ENCODE measurements around the gene MADCAM1. TPM values are rescaled to one million over a fixed set of nuclear protein-coding genes. Genes with fewer than 3 reads are reported as not detected.

The MADCAM1 gene
- 0.59 and 0.84 TPM in 2 replicates for total RNA-seq (2021)
- percentile 15 among the genes with signal in this experiment for Bru-seq, nascent RNA
- percentile 27 among the genes with signal in this experiment for BruChase-seq, experiment 1, labeled RNA remaining after a 2-hour chase
- percentile 30 among the genes with signal in this experiment for BruChase-seq, experiment 2, labeled RNA remaining after a 6-hour chase
- long read RNA-seq, partial matches to known transcripts, result 0 of 4 reads
- long read RNA-seq, other reads (novel, unspliced or antisense), result 4 of 4 reads

DNA sequence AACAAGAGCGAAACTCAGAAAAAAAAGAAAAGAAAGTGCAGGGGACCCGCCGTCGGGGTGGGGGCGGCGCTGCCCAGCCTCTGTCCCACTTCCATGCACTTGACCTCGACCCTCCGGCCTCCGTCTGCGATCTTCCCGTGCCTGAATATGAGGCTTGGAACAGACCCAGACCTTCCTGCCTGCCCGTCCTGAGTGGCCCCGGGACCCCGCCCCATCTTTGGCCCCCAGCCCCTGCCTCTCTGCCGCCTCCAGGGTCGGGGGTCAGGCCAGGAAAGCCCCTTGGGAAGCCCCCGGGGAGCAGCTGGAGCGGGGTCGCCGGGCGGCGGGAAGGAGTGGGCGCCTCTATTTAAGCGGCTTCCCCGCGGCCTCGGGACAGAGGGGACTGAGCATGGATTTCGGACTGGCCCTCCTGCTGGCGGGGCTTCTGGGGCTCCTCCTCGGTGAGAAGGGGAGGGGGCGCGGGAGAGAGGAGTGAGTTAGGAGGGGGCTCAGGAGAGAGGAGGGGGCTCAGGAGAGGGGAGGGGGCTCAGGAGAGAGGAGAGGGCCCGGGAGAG, at the start of gene MADCAM1:
MADCAM1 (plus strand) TSS at position 375 of the 554 bp plus-strand sequence; CDS start at position 389, 14 bp downstream.
- ChIA-PET POLR2A (ENCODE audit: low non-redundant PET) (no interaction called here), CTCF (interaction anchor here (1.9 kb wide), 1 partner anchor 10 kb away, joined by 8 read pairs; no protein-coding TSS in a partner anchor)
- TF ChIP-seq EZH2 (IDR thresholded peaks at IDR 0.05; ENCODE audit: borderline replicate concordance, low read depth, low read length, poor library complexity, severe bottlenecking) (no peak), CTCF (conservative IDR thresholded peaks at IDR 0.05; ENCODE audit: low read depth, low read length) (no peak)
- DNase-seq (ENCODE audit: low spot score), result no peak
- Histone ChIP-seq H3K27ac (ENCODE audit: low read depth, low read length, poor library complexity, severe bottlenecking) (no peak within 1 kb of the TSS), H3K4me1 (ENCODE audit: insufficient read depth, low read length, poor library complexity, severe bottlenecking) (no peaks in the 10 kb centered on the region), H3K9me3 (ENCODE audit: low read depth, low read length, poor library complexity, severe bottlenecking) (no peaks in the 10 kb centered on the region), H3K36me3 (ENCODE audit: insufficient read depth, low read length, poor library complexity, severe bottlenecking) (no peaks in the 10 kb centered on the region), H3K27me3 (replicated peaks; ENCODE audit: insufficient read depth, low read depth, low read length, poor library complexity) (peaks cover 15% of the 10 kb centered on the region), H3K4me3 (ENCODE audit: low read depth, low read length, poor library complexity, severe bottlenecking) (no peak within 1 kb of the TSS)
- intact Hi-C loops (cut with micrococcal nuclease; ENCODE audit: unreplicated experiment), result no loop called here
- no TSS peak for BruUV-seq (replicated peaks)

GRCh38 chr19:447064-447426, 49.2 kb upstream of the MADCAM1 start:
- H3K4me3 ChIP-seq (ENCODE audit: low read depth, low read length, poor library complexity, severe bottlenecking), result no peak overlapping the region
- no peaks in the 10 kb centered on the region for H3K36me3 ChIP-seq (ENCODE audit: insufficient read depth, low read length, poor library complexity, severe bottlenecking)
- no peaks in the 10 kb centered on the region for H3K27me3 ChIP-seq (replicated peaks; ENCODE audit: insufficient read depth, low read depth, low read length, poor library complexity)
- H3K27ac ChIP-seq (ENCODE audit: low read depth, low read length, poor library complexity, severe bottlenecking), result no peak overlapping the region
- no peaks in the 10 kb centered on the region for H3K9me3 ChIP-seq (ENCODE audit: low read depth, low read length, poor library complexity, severe bottlenecking)
- H3K4me1 ChIP-seq (ENCODE audit: insufficient read depth, low read length, poor library complexity, severe bottlenecking), result no peaks in the 10 kb centered on the region
- POLR2A ChIA-PET (ENCODE audit: low non-redundant PET), result no interaction called here
- BruUV-seq (replicated peaks), result no TSS peak
- CTCF ChIA-PET, result no interaction called here
- TF ChIP-seq CTCF (conservative IDR thresholded peaks at IDR 0.05; ENCODE audit: low read depth, low read length) (no peak), EZH2 (IDR thresholded peaks at IDR 0.05; ENCODE audit: borderline replicate concordance, low read depth, low read length, poor library complexity, severe bottlenecking) (no peak)
- no peak for DNase-seq (ENCODE audit: low spot score)
- intact Hi-C loops (cut with micrococcal nuclease; ENCODE audit: unreplicated experiment), result no loop called here

DNA sequence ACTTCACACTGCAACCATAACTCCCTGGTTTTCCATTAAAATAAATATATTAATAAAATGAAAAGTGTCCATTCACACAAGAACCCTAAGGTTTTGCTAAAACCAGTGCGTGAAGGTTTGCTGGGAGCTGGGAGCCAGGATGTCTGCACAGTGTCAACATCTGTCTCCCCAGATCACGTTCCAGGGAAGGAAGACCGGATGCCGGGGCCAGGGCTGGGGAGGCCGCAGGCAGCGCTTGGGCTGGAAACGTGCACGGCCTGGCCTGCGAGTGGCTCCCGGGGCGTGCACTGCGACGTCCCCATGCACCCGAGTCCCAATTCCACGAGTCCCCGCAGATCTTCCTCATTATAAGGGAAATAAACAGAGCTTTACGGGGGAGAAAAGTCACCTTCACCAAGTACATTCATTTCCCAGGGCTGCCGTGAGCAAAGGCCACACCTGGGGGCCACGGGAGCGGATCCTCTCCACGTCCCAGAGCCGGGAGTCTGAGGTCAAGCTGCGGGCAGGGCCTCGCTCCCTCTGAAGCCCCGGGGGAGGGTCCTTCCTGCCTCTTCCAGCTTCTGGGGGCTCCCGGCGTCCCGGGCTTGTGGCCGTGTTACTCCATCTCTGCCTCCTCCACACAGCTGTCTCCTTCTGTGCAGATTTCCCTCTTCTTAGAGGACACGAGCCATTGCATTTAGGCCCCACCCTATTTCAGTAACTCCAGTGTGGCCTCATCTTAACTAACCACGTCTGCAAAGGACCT, 48.3 kb upstream of the MADCAM1 start:
- ChIA-PET POLR2A (ENCODE audit: low non-redundant PET) (no interaction called here), CTCF (no interaction called here)
- Histone ChIP-seq H3K27ac (ENCODE audit: low read depth, low read length, poor library complexity, severe bottlenecking) (no peak overlapping the region), H3K27me3 (replicated peaks; ENCODE audit: insufficient read depth, low read depth, low read length, poor library complexity) (no peaks in the 10 kb centered on the region), H3K9me3 (ENCODE audit: low read depth, low read length, poor library complexity, severe bottlenecking) (no peaks in the 10 kb centered on the region), H3K4me3 (ENCODE audit: low read depth, low read length, poor library complexity, severe bottlenecking) (no peak overlapping the region), H3K36me3 (ENCODE audit: insufficient read depth, low read length, poor library complexity, severe bottlenecking) (no peaks in the 10 kb centered on the region), H3K4me1 (ENCODE audit: insufficient read depth, low read length, poor library complexity, severe bottlenecking) (no peaks in the 10 kb centered on the region)
- DNase-seq (ENCODE audit: low spot score), result no peak
- intact Hi-C loops (cut with micrococcal nuclease; ENCODE audit: unreplicated experiment), result no loop called here
- TF ChIP-seq CTCF (conservative IDR thresholded peaks at IDR 0.05; ENCODE audit: low read depth, low read length) (no peak), EZH2 (IDR thresholded peaks at IDR 0.05; ENCODE audit: borderline replicate concordance, low read depth, low read length, poor library complexity, severe bottlenecking) (no peak)
- BruUV-seq (replicated peaks), result no TSS peak
